K562 (cell line): ENCODE results near the gene FAF2. TPM values are rescaled to one million over a fixed set of nuclear protein-coding genes. Genes with fewer than 3 reads are reported as not detected.

Source experiments
- COPS2 ChIP-seq: fragments of 450-650 bp; conservative IDR thresholded peaks from 2 replicates; pipeline ENCODE4 v1.6.1; 2016; ENCODE audit warnings: mild to moderate bottlenecking, moderate library complexity
- NR4A1 ChIP-seq, 2 experiments: fragments of 250-450 bp in 1 of 2; fragments of 450-650 bp in 1 of 2; sonication (Bioruptor Pico) in 1 of 2; IDR thresholded peaks; 2 replicates each; pipeline versions ENCODE4 v1.4.0 to v1.6.1; 2016 to 2020; ENCODE audit warnings: mild to moderate bottlenecking in 2 of 2, missing compliant biosample characterization in 1 of 2, missing genetic modification characterization in 1 of 2, moderate library complexity in 1 of 2
- polyA plus RNA-seq, 8 experiments: library from polyadenylated mRNA; depleted of rRNA in 4 of 8; stranded (reverse) in 5 of 8; unstranded in 3 of 8; fragments of >200 nt; fragmentation: Nextera tagmentation in 2 of 8; fragmentation: Illumina TruSeq in 1 of 8; extraction: Ambion mirVana in 2 of 8; extraction: Trizol in 1 of 8; gene quantifications; 2 replicates each; pipeline versions ENCODE4 v1.2.1 to v1.2.3, GENCODE V29; 2011 to 2014; ENCODE audit warnings: inconsistent platforms in 1 of 8, missing spikeins in 1 of 8
- total RNA-seq, 7 experiments: library from RNA; depleted of rRNA in 6 of 7; stranded (reverse); fragments of >200 nt in 6 of 7; fragmentation: Illumina TruSeq in 2 of 7; extraction: Trizol in 2 of 7; gene quantifications; 2 replicates each; pipeline versions ENCODE4 v1.2.1 to v1.2.3, GENCODE V29; 2011 to 2021; ENCODE audit warnings: low replicate concordance in 1 of 7
- TF ChIP-seq, protein P1 (sequence below): fragments of 250-450 bp; sonication (Bioruptor Pico); IDR thresholded peaks from 2 replicates; pipeline ENCODE4 v1.4.0; 2020; ENCODE audit warnings: mild to moderate bottlenecking, moderate library complexity
- TF ChIP-seq, protein P2 (sequence below): fragments of 250-450 bp; sonication (Bioruptor Pico); IDR thresholded peaks from 2 replicates; pipeline ENCODE4 v1.8.0; 2022; ENCODE audit warnings: inconsistent platforms
- TF ChIP-seq, protein P3 (sequence below): fragments of 450-650 bp; IDR thresholded peaks from 2 replicates; pipeline ENCODE4 v1.6.1; 2016; ENCODE audit warnings: missing biosample characterization, missing genetic modification characterization
- TF ChIP-seq, protein P4 (sequence below): sonication (generic); formaldehyde crosslinking; IDR thresholded peaks from 2 replicates; pipeline ENCODE4 v1.8.0; 2023; ENCODE audit warnings: missing genetic modification reagents, mild to moderate bottlenecking, borderline replicate concordance
- TF ChIP-seq, protein P5 (sequence below): fragments of 250-450 bp; sonication (Bioruptor Pico); IDR thresholded peaks from 2 replicates; pipeline ENCODE4 v1.5.0; 2022; ENCODE audit warnings: mild to moderate bottlenecking
- TF ChIP-seq, protein P6 (sequence below): fragments of 250-450 bp; sonication (Bioruptor Pico); IDR thresholded peaks from 2 replicates; pipeline ENCODE4 v1.4.0; 2020

FAF2 gene
- total and polyA plus RNA-seq, 9 of the 15 experiments (the other 6 are each of a cell fraction or from before 2014, with no cell fraction given): 25.0 to 44.6 (median 36.1) TPM

DNA sequence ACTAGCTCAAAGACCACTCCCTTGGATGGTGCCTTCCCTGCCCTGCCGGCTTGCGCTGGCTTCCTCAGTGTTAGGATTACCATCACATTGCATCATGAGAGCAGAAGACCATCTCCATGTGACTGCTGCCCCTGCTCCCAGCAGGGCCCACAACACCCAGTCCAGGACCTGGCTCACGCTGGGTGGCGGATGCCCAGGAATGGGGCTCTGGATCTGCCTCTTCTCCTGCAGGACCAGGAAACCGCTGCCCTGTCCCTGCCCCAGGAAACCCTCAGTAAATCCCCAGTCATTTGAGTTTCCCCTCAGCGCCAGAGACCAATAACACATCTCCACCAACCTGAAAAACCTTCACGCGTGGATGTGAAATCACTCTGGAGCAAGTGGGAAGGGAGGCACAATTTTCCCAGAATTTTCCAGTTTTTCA, 92.3 kb downstream of the FAF2 start (continued):
- no peak for TF ChIP-seq NR4A1 (CRISPR knock-in tag; IDR thresholded peaks at IDR 0.05)
- peak; percentile 54; the same call in 1 of the 2 replicates for TF ChIP-seq NR4A1 (tag; IDR thresholded peaks at IDR 0.05)
- no peak for TF ChIP-seq COPS2
- TF ChIP-seq, protein P1, sequence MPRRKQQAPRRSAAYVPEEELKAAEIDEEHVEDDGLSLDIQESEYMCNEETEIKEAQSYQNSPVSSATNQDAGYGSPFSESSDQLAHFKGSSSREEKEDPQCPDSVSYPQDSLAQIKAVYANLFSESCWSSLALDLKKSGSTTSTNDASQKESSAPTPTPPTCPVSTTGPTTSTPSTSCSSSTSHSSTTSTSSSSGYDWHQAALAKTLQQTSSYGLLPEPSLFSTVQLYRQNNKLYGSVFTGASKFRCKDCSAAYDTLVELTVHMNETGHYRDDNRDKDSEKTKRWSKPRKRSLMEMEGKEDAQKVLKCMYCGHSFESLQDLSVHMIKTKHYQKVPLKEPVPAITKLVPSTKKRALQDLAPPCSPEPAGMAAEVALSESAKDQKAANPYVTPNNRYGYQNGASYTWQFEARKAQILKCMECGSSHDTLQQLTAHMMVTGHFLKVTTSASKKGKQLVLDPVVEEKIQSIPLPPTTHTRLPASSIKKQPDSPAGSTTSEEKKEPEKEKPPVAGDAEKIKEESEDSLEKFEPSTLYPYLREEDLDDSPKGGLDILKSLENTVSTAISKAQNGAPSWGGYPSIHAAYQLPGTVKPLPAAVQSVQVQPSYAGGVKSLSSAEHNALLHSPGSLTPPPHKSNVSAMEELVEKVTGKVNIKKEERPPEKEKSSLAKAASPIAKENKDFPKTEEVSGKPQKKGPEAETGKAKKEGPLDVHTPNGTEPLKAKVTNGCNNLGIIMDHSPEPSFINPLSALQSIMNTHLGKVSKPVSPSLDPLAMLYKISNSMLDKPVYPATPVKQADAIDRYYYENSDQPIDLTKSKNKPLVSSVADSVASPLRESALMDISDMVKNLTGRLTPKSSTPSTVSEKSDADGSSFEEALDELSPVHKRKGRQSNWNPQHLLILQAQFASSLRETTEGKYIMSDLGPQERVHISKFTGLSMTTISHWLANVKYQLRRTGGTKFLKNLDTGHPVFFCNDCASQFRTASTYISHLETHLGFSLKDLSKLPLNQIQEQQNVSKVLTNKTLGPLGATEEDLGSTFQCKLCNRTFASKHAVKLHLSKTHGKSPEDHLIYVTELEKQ (CRISPR knock-in tag): 0 out of 2 replicates have a peak, but pooled peaks have one; percentile 10
- TF ChIP-seq, protein P2, sequence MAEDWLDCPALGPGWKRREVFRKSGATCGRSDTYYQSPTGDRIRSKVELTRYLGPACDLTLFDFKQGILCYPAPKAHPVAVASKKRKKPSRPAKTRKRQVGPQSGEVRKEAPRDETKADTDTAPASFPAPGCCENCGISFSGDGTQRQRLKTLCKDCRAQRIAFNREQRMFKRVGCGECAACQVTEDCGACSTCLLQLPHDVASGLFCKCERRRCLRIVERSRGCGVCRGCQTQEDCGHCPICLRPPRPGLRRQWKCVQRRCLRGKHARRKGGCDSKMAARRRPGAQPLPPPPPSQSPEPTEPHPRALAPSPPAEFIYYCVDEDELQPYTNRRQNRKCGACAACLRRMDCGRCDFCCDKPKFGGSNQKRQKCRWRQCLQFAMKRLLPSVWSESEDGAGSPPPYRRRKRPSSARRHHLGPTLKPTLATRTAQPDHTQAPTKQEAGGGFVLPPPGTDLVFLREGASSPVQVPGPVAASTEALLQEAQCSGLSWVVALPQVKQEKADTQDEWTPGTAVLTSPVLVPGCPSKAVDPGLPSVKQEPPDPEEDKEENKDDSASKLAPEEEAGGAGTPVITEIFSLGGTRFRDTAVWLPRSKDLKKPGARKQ (CRISPR knock-in tag): no peak
- TF ChIP-seq, protein P3, sequence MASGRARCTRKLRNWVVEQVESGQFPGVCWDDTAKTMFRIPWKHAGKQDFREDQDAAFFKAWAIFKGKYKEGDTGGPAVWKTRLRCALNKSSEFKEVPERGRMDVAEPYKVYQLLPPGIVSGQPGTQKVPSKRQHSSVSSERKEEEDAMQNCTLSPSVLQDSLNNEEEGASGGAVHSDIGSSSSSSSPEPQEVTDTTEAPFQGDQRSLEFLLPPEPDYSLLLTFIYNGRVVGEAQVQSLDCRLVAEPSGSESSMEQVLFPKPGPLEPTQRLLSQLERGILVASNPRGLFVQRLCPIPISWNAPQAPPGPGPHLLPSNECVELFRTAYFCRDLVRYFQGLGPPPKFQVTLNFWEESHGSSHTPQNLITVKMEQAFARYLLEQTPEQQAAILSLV (tag): peak; percentile 68
- TF ChIP-seq, protein P4, sequence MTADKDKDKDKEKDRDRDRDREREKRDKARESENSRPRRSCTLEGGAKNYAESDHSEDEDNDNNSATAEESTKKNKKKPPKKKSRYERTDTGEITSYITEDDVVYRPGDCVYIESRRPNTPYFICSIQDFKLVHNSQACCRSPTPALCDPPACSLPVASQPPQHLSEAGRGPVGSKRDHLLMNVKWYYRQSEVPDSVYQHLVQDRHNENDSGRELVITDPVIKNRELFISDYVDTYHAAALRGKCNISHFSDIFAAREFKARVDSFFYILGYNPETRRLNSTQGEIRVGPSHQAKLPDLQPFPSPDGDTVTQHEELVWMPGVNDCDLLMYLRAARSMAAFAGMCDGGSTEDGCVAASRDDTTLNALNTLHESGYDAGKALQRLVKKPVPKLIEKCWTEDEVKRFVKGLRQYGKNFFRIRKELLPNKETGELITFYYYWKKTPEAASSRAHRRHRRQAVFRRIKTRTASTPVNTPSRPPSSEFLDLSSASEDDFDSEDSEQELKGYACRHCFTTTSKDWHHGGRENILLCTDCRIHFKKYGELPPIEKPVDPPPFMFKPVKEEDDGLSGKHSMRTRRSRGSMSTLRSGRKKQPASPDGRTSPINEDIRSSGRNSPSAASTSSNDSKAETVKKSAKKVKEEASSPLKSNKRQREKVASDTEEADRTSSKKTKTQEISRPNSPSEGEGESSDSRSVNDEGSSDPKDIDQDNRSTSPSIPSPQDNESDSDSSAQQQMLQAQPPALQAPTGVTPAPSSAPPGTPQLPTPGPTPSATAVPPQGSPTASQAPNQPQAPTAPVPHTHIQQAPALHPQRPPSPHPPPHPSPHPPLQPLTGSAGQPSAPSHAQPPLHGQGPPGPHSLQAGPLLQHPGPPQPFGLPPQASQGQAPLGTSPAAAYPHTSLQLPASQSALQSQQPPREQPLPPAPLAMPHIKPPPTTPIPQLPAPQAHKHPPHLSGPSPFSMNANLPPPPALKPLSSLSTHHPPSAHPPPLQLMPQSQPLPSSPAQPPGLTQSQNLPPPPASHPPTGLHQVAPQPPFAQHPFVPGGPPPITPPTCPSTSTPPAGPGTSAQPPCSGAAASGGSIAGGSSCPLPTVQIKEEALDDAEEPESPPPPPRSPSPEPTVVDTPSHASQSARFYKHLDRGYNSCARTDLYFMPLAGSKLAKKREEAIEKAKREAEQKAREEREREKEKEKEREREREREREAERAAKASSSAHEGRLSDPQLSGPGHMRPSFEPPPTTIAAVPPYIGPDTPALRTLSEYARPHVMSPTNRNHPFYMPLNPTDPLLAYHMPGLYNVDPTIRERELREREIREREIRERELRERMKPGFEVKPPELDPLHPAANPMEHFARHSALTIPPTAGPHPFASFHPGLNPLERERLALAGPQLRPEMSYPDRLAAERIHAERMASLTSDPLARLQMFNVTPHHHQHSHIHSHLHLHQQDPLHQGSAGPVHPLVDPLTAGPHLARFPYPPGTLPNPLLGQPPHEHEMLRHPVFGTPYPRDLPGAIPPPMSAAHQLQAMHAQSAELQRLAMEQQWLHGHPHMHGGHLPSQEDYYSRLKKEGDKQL: no peak
- TF ChIP-seq, protein P5, sequence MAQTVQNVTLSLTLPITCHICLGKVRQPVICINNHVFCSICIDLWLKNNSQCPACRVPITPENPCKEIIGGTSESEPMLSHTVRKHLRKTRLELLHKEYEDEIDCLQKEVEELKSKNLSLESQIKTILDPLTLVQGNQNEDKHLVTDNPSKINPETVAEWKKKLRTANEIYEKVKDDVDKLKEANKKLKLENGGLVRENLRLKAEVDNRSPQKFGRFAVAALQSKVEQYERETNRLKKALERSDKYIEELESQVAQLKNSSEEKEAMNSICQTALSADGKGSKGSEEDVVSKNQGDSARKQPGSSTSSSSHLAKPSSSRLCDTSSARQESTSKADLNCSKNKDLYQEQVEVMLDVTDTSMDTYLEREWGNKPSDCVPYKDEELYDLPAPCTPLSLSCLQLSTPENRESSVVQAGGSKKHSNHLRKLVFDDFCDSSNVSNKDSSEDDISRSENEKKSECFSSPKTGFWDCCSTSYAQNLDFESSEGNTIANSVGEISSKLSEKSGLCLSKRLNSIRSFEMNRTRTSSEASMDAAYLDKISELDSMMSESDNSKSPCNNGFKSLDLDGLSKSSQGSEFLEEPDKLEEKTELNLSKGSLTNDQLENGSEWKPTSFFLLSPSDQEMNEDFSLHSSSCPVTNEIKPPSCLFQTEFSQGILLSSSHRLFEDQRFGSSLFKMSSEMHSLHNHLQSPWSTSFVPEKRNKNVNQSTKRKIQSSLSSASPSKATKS (CRISPR knock-in tag): no peak
- TF ChIP-seq, protein P6, sequence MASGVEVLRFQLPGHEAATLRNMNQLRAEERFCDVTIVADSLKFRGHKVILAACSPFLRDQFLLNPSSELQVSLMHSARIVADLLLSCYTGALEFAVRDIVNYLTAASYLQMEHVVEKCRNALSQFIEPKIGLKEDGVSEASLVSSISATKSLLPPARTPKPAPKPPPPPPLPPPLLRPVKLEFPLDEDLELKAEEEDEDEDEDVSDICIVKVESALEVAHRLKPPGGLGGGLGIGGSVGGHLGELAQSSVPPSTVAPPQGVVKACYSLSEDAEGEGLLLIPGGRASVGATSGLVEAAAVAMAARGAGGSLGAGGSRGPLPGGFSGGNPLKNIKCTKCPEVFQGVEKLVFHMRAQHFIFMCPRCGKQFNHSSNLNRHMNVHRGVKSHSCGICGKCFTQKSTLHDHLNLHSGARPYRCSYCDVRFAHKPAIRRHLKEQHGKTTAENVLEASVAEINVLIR: no peak
